HepG2 (cell line): Measurements from ENCODE around the gene SAMD10. TPM values are rescaled to one million over a fixed set of nuclear protein-coding genes. Genes with fewer than 3 reads are reported as not detected.
A peak's percentile ranks its signal among the peaks of the same experiment; 100 is the strongest.

ENCODE experiments used
- ARID5B ChIP-seq: IDR thresholded peaks from 2 replicates; pipeline ENCODE4 v1.4.0; 2020; ENCODE audit warnings: mild to moderate bottlenecking, missing genetic modification reagents
- CEBPB ChIP-seq: IDR thresholded peaks from 2 replicates; pipeline ENCODE4 v1.6.1; 2011; ENCODE audit warnings: low read depth, low read length, improper control_type of control experiment, borderline replicate concordance
- NCOA2 ChIP-seq: sonication (generic); formaldehyde crosslinking; IDR thresholded peaks from 2 replicates; pipeline ENCODE4 v1.8.0; 2022; ENCODE audit warnings: inconsistent platforms
- NKX3-1 ChIP-seq: sonication (generic); formaldehyde crosslinking; IDR thresholded peaks from 2 replicates; pipeline ENCODE4 v1.5.0; 2020; ENCODE audit warnings: missing genetic modification reagents
- NR2F1 ChIP-seq, 2 experiments: fragments of 450-650 bp in 1 of 2; formaldehyde crosslinking in 1 of 2; IDR thresholded peaks; 2 replicates each; pipeline versions ENCODE4 v1.5.0 to v1.6.1; 2016 to 2020; ENCODE audit warnings: mild to moderate bottlenecking in 1 of 2, missing compliant biosample characterization in 1 of 2, missing genetic modification reagents in 1 of 2, moderate library complexity in 1 of 2
- PCBP1 ChIP-seq: fragments of 200-400 bp; formaldehyde crosslinking; IDR thresholded peaks from 2 replicates; pipeline ENCODE4 v1.6.1; 2017; ENCODE audit warnings: mild to moderate bottlenecking, low read depth, low read length, borderline replicate concordance
- SNAI1 ChIP-seq: sonication (generic); formaldehyde crosslinking; IDR thresholded peaks from 2 replicates; pipeline ENCODE4 v1.5.0; 2020; ENCODE audit warnings: mild to moderate bottlenecking, missing genetic modification reagents, borderline replicate concordance
- SYNCRIP ChIP-seq: fragments of 200-400 bp; formaldehyde crosslinking; IDR thresholded peaks from 2 replicates; pipeline ENCODE4 v1.6.1; 2018; ENCODE audit warnings: mild to moderate bottlenecking, low read depth, low read length; ENCODE audit not compliant: insufficient read depth
- ZNF230 ChIP-seq: sonication (generic); formaldehyde crosslinking; IDR thresholded peaks from 2 replicates; pipeline ENCODE4 v1.4.0; 2020; ENCODE audit warnings: mild to moderate bottlenecking, missing genetic modification reagents
- ZNF414 ChIP-seq: sonication (generic); formaldehyde crosslinking; IDR thresholded peaks from 2 replicates; pipeline ENCODE4 v1.5.0; 2020; ENCODE audit warnings: missing genetic modification reagents
- ZNF644 ChIP-seq: IDR thresholded peaks from 2 replicates; pipeline ENCODE4 v1.6.1; 2016; ENCODE audit warnings: low read depth
- polyA plus RNA-seq, 8 experiments: library from polyadenylated mRNA; depleted of rRNA in 3 of 8; stranded (reverse) in 7 of 8; unstranded in 1 of 8; fragments of >200 nt; fragmentation: Illumina TruSeq in 4 of 8; extraction: Trizol in 4 of 8; gene quantifications; 2 replicates each; pipeline versions ENCODE4 v1.2.1 to v1.2.3, GENCODE V29; 2011 to 2016; ENCODE audit warnings: low read depth in 4 of 8, missing spikeins in 1 of 8, mixed read lengths in 1 of 8; ENCODE audit not compliant: insufficient read depth in 1 of 8
- total RNA-seq, 5 experiments: library from RNA; depleted of rRNA; stranded (reverse); fragments of >200 nt; fragmentation: Illumina TruSeq; extraction: Trizol; gene quantifications; 2 replicates each; pipeline ENCODE4 v1.2.3, GENCODE V29; 2016; ENCODE audit warnings: low read depth in 1 of 5
- TF ChIP-seq, protein P1 (sequence below): sonication (generic); formaldehyde crosslinking; IDR thresholded peaks from 2 replicates; pipeline ENCODE4 v1.8.0; 2022; ENCODE audit warnings: mild to moderate bottlenecking, missing genetic modification reagents, borderline replicate concordance
- TF ChIP-seq, protein P2 (sequence below): sonication (generic); formaldehyde crosslinking; IDR thresholded peaks from 2 replicates; pipeline ENCODE4 v1.4.0; 2020; ENCODE audit warnings: mild to moderate bottlenecking, missing genetic modification reagents, borderline replicate concordance
- TF ChIP-seq, protein P3 (sequence below): sonication (generic); formaldehyde crosslinking; IDR thresholded peaks from 2 replicates; pipeline ENCODE4 v1.4.0; 2020; ENCODE audit warnings: missing genetic modification reagents

Gene SAMD10
- total and polyA plus RNA-seq, 2 of the 13 experiments (the other 11 are each of a cell fraction or from before 2014, with no cell fraction given), result 6.1 to 11.0 TPM

DNA sequence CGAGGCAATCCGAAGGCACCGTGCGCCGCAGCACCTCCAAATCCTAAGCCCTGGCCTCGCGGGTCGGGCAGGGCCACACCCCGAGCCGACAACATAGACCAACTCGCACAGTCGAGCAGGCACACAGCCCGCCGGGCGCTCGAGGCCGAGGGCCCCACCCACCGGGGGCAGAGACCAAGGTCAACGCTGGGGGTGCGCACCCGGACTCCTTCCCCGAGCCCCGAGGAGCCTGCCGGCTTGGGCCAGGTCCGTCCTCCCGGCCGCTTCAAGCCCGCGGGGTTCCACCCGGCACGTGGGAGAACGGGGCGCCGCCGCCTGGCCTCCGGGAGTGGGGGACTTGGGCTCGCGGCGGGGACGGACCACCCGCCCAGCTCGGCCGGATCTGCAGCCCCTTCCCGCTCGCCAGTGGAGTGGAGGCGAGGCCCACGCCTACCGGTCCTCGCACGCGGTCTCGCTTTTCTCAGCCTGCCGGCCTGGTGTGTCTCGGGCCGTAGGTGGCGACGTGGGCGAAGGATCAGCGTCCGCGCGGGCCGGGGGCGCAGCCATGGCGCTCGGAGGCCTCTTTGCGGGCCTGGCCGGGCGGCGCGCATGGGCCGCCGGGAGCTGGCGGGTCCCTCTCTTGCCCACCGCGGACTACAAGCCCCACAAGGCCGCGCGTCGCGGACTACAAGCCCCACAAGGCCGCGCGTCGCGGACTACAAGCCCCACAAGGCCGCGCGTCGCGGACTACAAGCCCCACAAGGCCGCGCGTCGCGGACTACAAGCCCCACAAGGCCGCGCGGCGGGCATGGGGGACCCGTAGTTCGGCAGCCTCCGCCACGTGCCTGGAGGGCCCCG lies 23.4 kb downstream of the SAMD10 start, which contains the start of gene UCKL1 (continued):
- TF ChIP-seq SYNCRIP (no peak), NKX3-1 (CRISPR knock-in tag) (peak; percentile 98), ZNF230 (CRISPR knock-in tag) (peak; percentile 99), ARID5B (CRISPR knock-in tag) (peak; percentile 87), NR2F1 (CRISPR knock-in tag; IDR thresholded peaks at IDR 0.05) (peak; percentile 67 to 87), PCBP1 (peak; percentile 73; the same call in 1 of the 2 replicates), SNAI1 (CRISPR knock-in tag) (no peak; the same call in 1 of the 2 replicates), CEBPB (no peak), ZNF414 (peak; percentile 98), NCOA2 (CRISPR knock-in tag) (peak; percentile 86), ZNF644 (CRISPR knock-in tag) (0 out of 2 replicates have a peak, but pooled peaks have one; percentile 21)
- TF ChIP-seq, protein P1, sequence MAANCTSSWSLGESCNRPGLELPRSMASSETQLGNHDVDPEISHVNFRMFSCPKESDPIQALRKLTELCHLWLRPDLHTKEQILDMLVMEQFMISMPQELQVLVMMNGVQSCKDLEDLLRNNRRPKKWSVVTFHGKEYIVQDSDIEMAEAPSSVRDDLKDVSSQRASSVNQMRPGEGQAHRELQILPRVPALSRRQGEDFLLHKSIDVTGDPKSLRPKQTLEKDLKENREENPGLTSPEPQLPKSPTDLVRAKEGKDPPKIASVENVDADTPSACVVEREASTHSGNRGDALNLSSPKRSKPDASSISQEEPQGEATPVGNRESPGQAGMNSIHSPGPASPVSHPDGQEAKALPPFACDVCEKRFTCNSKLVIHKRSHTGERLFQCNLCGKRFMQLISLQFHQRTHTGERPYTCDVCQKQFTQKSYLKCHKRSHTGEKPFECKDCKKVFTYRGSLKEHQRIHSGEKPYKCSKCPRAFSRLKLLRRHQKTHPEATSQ, result peak; percentile 89
- TF ChIP-seq, protein P2, sequence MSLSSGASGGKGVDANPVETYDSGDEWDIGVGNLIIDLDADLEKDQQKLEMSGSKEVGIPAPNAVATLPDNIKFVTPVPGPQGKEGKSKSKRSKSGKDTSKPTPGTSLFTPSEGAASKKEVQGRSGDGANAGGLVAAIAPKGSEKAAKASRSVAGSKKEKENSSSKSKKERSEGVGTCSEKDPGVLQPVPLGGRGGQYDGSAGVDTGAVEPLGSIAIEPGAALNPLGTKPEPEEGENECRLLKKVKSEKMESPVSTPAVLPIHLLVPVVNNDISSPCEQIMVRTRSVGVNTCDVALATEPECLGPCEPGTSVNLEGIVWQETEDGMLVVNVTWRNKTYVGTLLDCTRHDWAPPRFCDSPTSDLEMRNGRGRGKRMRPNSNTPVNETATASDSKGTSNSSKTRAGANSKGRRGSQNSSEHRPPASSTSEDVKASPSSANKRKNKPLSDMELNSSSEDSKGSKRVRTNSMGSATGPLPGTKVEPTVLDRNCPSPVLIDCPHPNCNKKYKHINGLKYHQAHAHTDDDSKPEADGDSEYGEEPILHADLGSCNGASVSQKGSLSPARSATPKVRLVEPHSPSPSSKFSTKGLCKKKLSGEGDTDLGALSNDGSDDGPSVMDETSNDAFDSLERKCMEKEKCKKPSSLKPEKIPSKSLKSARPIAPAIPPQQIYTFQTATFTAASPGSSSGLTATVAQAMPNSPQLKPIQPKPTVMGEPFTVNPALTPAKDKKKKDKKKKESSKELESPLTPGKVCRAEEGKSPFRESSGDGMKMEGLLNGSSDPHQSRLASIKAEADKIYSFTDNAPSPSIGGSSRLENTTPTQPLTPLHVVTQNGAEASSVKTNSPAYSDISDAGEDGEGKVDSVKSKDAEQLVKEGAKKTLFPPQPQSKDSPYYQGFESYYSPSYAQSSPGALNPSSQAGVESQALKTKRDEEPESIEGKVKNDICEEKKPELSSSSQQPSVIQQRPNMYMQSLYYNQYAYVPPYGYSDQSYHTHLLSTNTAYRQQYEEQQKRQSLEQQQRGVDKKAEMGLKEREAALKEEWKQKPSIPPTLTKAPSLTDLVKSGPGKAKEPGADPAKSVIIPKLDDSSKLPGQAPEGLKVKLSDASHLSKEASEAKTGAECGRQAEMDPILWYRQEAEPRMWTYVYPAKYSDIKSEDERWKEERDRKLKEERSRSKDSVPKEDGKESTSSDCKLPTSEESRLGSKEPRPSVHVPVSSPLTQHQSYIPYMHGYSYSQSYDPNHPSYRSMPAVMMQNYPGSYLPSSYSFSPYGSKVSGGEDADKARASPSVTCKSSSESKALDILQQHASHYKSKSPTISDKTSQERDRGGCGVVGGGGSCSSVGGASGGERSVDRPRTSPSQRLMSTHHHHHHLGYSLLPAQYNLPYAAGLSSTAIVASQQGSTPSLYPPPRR (CRISPR knock-in tag), result peak; percentile 87
- TF ChIP-seq, protein P3, sequence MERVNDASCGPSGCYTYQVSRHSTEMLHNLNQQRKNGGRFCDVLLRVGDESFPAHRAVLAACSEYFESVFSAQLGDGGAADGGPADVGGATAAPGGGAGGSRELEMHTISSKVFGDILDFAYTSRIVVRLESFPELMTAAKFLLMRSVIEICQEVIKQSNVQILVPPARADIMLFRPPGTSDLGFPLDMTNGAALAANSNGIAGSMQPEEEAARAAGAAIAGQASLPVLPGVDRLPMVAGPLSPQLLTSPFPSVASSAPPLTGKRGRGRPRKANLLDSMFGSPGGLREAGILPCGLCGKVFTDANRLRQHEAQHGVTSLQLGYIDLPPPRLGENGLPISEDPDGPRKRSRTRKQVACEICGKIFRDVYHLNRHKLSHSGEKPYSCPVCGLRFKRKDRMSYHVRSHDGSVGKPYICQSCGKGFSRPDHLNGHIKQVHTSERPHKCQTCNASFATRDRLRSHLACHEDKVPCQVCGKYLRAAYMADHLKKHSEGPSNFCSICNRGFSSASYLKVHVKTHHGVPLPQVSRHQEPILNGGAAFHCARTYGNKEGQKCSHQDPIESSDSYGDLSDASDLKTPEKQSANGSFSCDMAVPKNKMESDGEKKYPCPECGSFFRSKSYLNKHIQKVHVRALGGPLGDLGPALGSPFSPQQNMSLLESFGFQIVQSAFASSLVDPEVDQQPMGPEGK (CRISPR knock-in tag), result peak; percentile 99
